ENCODE results near the gene CATSPERB. TPM values are rescaled to one million over a fixed set of nuclear protein-coding genes. Genes with fewer than 3 reads are reported as not detected.

CATSPERB gene
- total and polyA plus RNA-seq, 9 of the 15 experiments (the other 6 are each of a cell fraction or from before 2014, with no cell fraction given), result 0.05 to 1.4 (median 0.89) TPM

DNA sequence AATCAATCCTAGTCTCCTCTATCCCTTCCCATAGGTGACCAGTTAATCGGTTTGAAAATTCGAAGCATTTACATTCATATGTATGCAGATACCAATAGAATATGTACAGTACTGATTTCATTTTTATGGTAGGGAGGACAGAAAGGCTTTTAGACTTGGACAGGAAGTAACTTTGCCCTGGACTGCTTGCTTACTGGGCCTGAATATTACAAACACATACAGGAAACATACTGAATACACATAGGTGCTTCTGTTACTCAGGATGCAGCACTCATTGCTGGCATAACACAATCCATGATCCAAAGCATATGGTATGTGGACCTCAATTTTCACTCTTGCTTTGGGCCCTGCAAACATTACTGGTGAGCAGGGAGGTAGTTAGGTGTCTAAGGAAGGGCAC lies 71.1 kb downstream of the CATSPERB start:
- Histone ChIP-seq H3K9me3 (replicated peaks; ENCODE audit: control insufficient read depth, insufficient read depth, low read depth, low read length) (no peaks in the 10 kb centered on the region), H3K79me2 (ENCODE audit: control insufficient read depth, insufficient read depth, low read length) (no peaks in the 10 kb centered on the region), H3K4me1 (replicated peaks in 1 of 2; ENCODE audit: control insufficient read depth in 2 of 2, insufficient read depth in 2 of 2, low read length in 2 of 2) (no peaks in the 10 kb centered on the region), H3K27me3 (ENCODE audit: control insufficient read depth in 2 of 2, insufficient read depth in 2 of 2, low read length in 2 of 2) (no peaks in the 10 kb centered on the region), H2AFZ (ENCODE audit: low read depth, low read length) (no peak overlapping the region), H3K4me3 (no peak overlapping the region), H3K9ac (ENCODE audit: insufficient read depth in 1 of 2, low read depth in 2 of 2, low read length in 2 of 2) (no peak overlapping the region), H3K4me2 (ENCODE audit: insufficient read depth, low read length) (no peak overlapping the region), H3K9me1 (ENCODE audit: control insufficient read depth, insufficient read depth, low read length) (no peaks in the 10 kb centered on the region), H3K27ac (ENCODE audit: extremely low read depth, low read depth, low read length) (no peak overlapping the region), H3K36me3 (ENCODE audit: control insufficient read depth, insufficient read depth, low read length) (no peaks in the 10 kb centered on the region), H4K20me1 (replicated peaks; ENCODE audit: control insufficient read depth, insufficient read depth, low read length) (no peaks in the 10 kb centered on the region)
- ChIA-PET POLR2A (no interaction called here), CTCF (ENCODE audit: low intra/inter-chr PET ratio) (no interaction called here)
- in situ Hi-C loops (cut with MboI) (no loop called here), intact Hi-C loops (cut with micrococcal nuclease) (no loop called here)
- FAIRE-seq (no peak), DNase-seq (ENCODE audit: extremely low read depth in 1 of 4, low spot score in 3 of 4) (no peak), ATAC-seq (no peak)
- TF ChIP-seq SRSF9 (IDR thresholded peaks at IDR 0.05; ENCODE audit: borderline replicate concordance, low read depth, low read length), result no peak
- no peak for TF ChIP-seq ZC3H4 (CRISPR knock-in tag; IDR thresholded peaks at IDR 0.05; ENCODE audit: borderline replicate concordance)
- no peak for TF ChIP-seq POLR3A (IDR thresholded peaks at IDR 0.05; ENCODE audit: borderline replicate concordance, extremely low read depth, insufficient read depth, insufficient read length)
- no peak for TF ChIP-seq MTA1 (IDR thresholded peaks at IDR 0.05; ENCODE audit: borderline replicate concordance)
- TF ChIP-seq SIN3A (IDR thresholded peaks at IDR 0.05; ENCODE audit: borderline replicate concordance in 2 of 2, control insufficient read depth in 1 of 2, low read depth in 2 of 2, low read length in 2 of 2), result no peak
- TF ChIP-seq BCLAF1 (IDR thresholded peaks at IDR 0.05; ENCODE audit: borderline replicate concordance in 1 of 2, control insufficient read depth in 1 of 2, low read depth in 2 of 2, low read length in 1 of 2), result no peak
- no peak for TF ChIP-seq KLF6 (CRISPR knock-in tag; IDR thresholded peaks at IDR 0.05; ENCODE audit: borderline replicate concordance)
- TF ChIP-seq PHB (CRISPR knock-in tag; IDR thresholded peaks at IDR 0.05), result no peak
- no peak for TF ChIP-seq ZNF133 (CRISPR knock-in tag; IDR thresholded peaks at IDR 0.05)
- no peak for TF ChIP-seq COPS2 (conservative IDR thresholded peaks at IDR 0.05)
- TF ChIP-seq E2F6 (IDR thresholded peaks at IDR 0.05; ENCODE audit: borderline replicate concordance in 1 of 2, extremely low read depth in 1 of 2, insufficient read depth in 1 of 2, insufficient read length in 1 of 2, low read depth in 1 of 2, low read length in 1 of 2, poor library complexity in 1 of 2, severe bottlenecking in 1 of 2), result no peak
- no peak for TF ChIP-seq CEBPZ (IDR thresholded peaks at IDR 0.05; ENCODE audit: borderline replicate concordance, low read depth, low read length)
- no TSS peak for BruUV-seq (replicated peaks)
- 0% methylated on average over 2 of the region's 2 CpGs for WGBS (ENCODE audit: insufficient coverage, low coverage, missing lambda C conversion rate)
